ENCODE data around the gene GSTT4.
"Not testable (repeated sequence)": the region's sequence is repeated elsewhere in the genome, so short reads cannot be mapped to it uniquely, and the experiment has no call there.

Gene GSTT4

DNA sequence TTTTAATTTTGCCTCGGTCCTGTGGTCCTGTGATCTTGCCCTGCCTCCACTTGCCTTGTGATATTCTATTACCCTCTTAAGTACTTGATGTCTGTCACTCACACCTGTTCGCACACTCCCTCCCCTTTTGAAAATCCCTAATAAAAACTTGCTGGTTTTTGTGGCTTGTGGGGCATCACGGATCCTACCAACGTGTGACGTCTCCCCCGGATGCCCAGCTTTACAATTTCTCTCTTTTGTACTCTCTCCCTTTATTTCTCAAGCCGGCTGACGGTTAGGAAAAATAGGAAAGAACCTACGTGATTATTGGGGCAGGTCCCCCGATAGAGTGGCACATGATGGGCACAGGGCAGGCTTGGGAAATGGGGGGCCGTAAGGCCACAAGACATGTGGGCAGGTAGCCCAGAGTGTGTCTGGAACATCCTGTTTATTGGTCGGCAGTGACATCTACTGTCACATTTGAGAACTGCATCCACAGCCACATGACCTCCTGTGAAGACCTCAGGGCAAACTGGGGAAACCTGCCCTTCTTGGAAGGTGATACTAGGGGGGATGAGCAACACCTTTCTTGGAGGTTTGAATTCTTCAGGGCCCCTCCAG, 48.9 kb downstream of the GSTT4 start:
- not testable (repeated sequence) for H3K9me3 ChIP-seq (ENCODE audit: control insufficient read depth, low read length); H3K36me3 ChIP-seq (ENCODE audit: control insufficient read depth, insufficient read depth, low read length); H3K4me3 ChIP-seq (ENCODE audit: insufficient read depth, low read depth, low read length, poor library complexity, severe bottlenecking); H3K27me3 ChIP-seq (replicated peaks; ENCODE audit: control insufficient read depth, insufficient read depth, low read length, poor library complexity, severe bottlenecking); H3K4me1 ChIP-seq (ENCODE audit: control insufficient read depth, insufficient read depth, low read length, poor library complexity, severe bottlenecking); H3K27ac ChIP-seq (ENCODE audit: insufficient read depth, low read length, poor library complexity, severe bottlenecking)
- peak; percentile 60 to 64 (median 61) for DNase-seq

DNA sequence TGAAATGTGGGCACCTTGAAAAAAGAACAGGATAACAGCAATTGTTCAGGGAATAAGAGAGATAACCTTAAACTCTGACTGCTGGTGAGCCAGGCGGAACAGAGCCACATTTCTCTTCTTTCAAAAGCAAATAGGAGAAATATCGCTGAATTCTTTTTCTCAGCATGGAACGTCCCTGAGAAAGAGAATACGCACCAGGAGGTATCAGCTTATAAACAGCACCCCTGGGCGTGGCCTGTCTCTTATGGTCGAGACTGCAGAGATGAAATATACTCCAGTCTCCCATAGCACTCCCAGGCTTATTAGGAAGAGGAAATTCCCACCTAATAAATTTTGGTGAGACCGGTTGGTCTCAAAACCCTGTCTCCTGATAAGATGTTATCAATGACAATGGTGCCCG, 49.4 kb downstream of the GSTT4 start:
- not testable (repeated sequence) for H3K4me1 ChIP-seq (ENCODE audit: control insufficient read depth, insufficient read depth, low read length, poor library complexity, severe bottlenecking); DNase-seq; H3K36me3 ChIP-seq (ENCODE audit: control insufficient read depth, insufficient read depth, low read length); H3K27ac ChIP-seq (ENCODE audit: insufficient read depth, low read length, poor library complexity, severe bottlenecking); H3K9me3 ChIP-seq (ENCODE audit: control insufficient read depth, low read length); H3K4me3 ChIP-seq (ENCODE audit: insufficient read depth, low read depth, low read length, poor library complexity, severe bottlenecking); H3K27me3 ChIP-seq (replicated peaks; ENCODE audit: control insufficient read depth, insufficient read depth, low read length, poor library complexity, severe bottlenecking)

DNA sequence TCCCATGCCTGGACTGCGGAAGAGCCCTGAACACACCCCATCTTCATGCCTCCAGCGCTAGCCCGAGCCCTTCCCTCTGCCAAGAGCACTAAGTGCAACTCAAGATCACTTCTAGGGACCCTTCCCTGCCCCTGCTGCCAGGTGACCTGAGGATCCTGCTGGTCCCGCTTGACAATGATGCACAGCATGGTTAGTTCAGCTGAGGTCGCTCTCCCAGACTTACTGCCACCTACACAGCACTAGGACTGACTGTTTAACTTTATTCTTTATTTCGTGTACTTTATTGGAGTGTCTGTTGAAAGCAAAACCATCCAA, 50.3 kb downstream of the GSTT4 start:
- H3K27ac ChIP-seq (ENCODE audit: insufficient read depth, low read length, poor library complexity, severe bottlenecking); H3K27me3 ChIP-seq (replicated peaks; ENCODE audit: control insufficient read depth, insufficient read depth, low read length, poor library complexity, severe bottlenecking); H3K4me1 ChIP-seq (ENCODE audit: control insufficient read depth, insufficient read depth, low read length, poor library complexity, severe bottlenecking); H3K36me3 ChIP-seq (ENCODE audit: control insufficient read depth, insufficient read depth, low read length); H3K9me3 ChIP-seq (ENCODE audit: control insufficient read depth, low read length); H3K4me3 ChIP-seq (ENCODE audit: insufficient read depth, low read depth, low read length, poor library complexity, severe bottlenecking); DNase-seq: not testable (repeated sequence)

DNA sequence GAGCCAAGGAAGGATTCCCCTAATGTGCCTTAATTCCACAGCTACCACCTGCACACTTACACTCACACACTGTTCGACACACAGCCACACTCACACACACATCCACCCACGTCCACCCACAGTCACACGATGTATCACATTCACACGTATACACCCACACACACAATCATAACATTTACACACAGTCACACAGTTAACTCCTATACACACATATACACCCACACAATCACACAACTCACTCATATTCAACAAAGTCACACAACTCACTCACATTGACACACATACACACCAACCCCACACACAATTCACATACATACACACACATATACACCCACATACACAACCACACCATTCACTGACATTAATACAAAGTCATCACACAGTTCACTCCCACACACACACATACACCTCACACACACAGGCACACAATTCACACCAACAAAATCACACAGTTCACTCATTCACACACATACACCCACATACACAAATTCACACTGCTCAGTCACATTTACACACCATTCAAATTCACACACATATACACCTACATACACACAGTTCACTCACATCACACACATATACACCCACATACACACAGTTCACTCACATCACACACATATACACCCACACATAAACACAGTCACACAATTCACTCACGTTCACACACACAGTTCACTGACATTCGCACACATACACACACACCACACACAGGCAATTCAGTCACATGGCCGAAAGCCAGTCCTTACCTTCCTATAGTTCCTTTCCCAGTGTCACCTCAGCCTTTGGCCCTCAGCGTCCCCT, 50.9 kb downstream of the GSTT4 start:
- H3K4me3 ChIP-seq (ENCODE audit: insufficient read depth, low read depth, low read length, poor library complexity, severe bottlenecking); H3K27me3 ChIP-seq (replicated peaks; ENCODE audit: control insufficient read depth, insufficient read depth, low read length, poor library complexity, severe bottlenecking); DNase-seq; H3K4me1 ChIP-seq (ENCODE audit: control insufficient read depth, insufficient read depth, low read length, poor library complexity, severe bottlenecking); H3K9me3 ChIP-seq (ENCODE audit: control insufficient read depth, low read length); H3K27ac ChIP-seq (ENCODE audit: insufficient read depth, low read length, poor library complexity, severe bottlenecking); H3K36me3 ChIP-seq (ENCODE audit: control insufficient read depth, insufficient read depth, low read length): not testable (repeated sequence)

DNA sequence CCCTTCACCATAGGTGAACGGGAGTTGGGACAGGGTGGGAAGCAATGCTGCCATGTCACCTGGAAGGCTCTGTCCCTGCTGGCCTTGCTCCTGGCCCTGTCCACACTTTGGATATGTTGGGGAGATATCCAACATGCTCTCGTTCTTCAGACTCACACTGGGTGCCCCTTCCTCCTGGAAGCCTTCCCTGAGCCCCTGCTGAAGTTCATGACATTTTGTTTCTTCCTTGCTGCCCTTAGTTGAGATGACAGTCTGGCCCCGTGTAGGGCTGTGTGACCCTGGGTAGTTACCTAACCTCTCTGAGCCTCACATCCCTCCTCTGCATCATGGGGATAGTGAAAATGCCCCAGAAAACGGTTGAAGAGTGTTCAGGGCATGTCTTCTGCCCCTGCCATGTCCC, 51.8 kb downstream of the GSTT4 start:
- H3K9me3 ChIP-seq (ENCODE audit: control insufficient read depth, low read length); H3K27ac ChIP-seq (ENCODE audit: insufficient read depth, low read length, poor library complexity, severe bottlenecking); H3K36me3 ChIP-seq (ENCODE audit: control insufficient read depth, insufficient read depth, low read length); H3K4me3 ChIP-seq (ENCODE audit: insufficient read depth, low read depth, low read length, poor library complexity, severe bottlenecking); DNase-seq; H3K4me1 ChIP-seq (ENCODE audit: control insufficient read depth, insufficient read depth, low read length, poor library complexity, severe bottlenecking); H3K27me3 ChIP-seq (replicated peaks; ENCODE audit: control insufficient read depth, insufficient read depth, low read length, poor library complexity, severe bottlenecking): not testable (repeated sequence)

DNA sequence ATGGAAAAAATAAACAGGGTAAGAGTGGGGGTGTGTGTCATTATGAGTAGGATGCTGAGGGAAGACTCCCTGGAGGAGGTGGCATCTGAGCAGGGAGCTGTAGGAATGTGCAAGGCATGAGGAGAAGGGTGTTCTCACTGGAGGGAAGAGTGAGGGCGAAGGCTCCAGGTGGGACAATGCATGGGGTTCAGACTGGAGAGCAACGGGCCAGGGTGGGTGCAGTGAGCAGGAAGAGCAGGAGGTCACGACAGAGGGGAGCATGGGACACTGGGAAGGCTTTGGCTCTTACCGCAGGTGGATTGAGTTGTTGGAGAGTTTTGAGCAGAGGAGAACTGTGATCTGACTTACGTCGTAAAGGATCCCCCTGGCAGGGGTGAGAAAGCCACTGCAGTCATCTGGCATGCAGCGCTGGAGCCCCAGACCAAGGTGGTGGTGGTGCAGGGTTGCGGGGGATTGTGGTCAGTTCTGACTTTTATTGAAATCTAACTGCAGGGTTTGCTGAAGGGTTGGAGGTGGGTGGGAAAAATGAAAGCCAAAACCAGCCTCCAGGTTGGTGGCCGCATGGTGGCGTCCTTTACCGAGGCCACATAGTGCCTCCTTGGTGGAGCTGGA, 52.4 kb downstream of the GSTT4 start:
- DNase-seq, result not testable (repeated sequence)

DNA sequence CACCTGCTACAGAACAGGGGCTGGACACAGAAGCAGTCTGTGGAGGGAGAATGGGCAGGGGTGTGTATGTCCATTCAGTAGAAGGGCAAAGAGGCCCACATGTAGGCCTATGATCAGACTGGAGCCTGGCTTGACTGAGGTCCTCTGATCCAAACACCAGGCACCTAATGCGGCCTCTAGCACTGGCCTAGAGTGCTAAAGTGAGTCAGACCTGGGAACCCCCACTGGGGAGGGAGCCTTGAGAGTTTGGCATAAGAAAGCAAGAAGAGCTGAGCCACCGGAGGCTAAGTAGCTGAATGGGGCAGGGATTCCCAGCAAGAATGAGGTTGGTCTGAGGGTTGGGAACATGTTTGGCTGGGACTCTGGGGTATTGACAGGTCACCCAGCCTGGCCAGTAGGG, 53.9 kb downstream of the GSTT4 start:
- H3K9me3 ChIP-seq (ENCODE audit: control insufficient read depth, low read length); H3K27ac ChIP-seq (ENCODE audit: insufficient read depth, low read length, poor library complexity, severe bottlenecking); DNase-seq; H3K4me3 ChIP-seq (ENCODE audit: insufficient read depth, low read depth, low read length, poor library complexity, severe bottlenecking); H3K27me3 ChIP-seq (replicated peaks; ENCODE audit: control insufficient read depth, insufficient read depth, low read length, poor library complexity, severe bottlenecking); H3K4me1 ChIP-seq (ENCODE audit: control insufficient read depth, insufficient read depth, low read length, poor library complexity, severe bottlenecking); H3K36me3 ChIP-seq (ENCODE audit: control insufficient read depth, insufficient read depth, low read length): not testable (repeated sequence)

More for the DNA sequence above, 52.4 kb downstream of the GSTT4 start:
- not testable (repeated sequence) for H3K27ac ChIP-seq (ENCODE audit: insufficient read depth, low read length, poor library complexity, severe bottlenecking); H3K4me3 ChIP-seq (ENCODE audit: insufficient read depth, low read depth, low read length, poor library complexity, severe bottlenecking); H3K9me3 ChIP-seq (ENCODE audit: control insufficient read depth, low read length); H3K36me3 ChIP-seq (ENCODE audit: control insufficient read depth, insufficient read depth, low read length); H3K27me3 ChIP-seq (replicated peaks; ENCODE audit: control insufficient read depth, insufficient read depth, low read length, poor library complexity, severe bottlenecking); H3K4me1 ChIP-seq (ENCODE audit: control insufficient read depth, insufficient read depth, low read length, poor library complexity, severe bottlenecking)

DNA sequence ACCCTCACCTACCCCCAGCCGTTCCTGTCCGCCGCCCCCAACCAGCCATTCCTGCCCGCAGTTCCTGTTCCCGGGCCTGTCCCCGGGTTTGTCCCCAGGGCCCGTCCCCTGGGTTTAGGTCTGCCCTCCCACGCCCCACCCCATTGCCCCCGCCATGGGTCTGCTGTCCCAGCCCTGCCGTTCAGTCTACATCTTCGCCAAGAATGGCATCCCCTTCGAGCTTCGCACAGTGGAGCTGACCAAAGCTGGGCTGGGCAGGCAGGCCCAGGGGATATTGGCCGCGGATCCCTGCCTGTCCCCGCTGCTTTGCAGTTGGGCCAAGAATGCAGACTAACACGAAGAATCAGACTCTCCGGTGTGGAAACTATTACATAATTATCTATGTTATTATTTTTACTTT, 55.5 kb downstream of the GSTT4 start:
- not testable (repeated sequence) for H3K27me3 ChIP-seq (replicated peaks; ENCODE audit: control insufficient read depth, insufficient read depth, low read length, poor library complexity, severe bottlenecking); DNase-seq; H3K36me3 ChIP-seq (ENCODE audit: control insufficient read depth, insufficient read depth, low read length); H3K9me3 ChIP-seq (ENCODE audit: control insufficient read depth, low read length); H3K4me3 ChIP-seq (ENCODE audit: insufficient read depth, low read depth, low read length, poor library complexity, severe bottlenecking); H3K27ac ChIP-seq (ENCODE audit: insufficient read depth, low read length, poor library complexity, severe bottlenecking); H3K4me1 ChIP-seq (ENCODE audit: control insufficient read depth, insufficient read depth, low read length, poor library complexity, severe bottlenecking)
